GM23248 (cell line): ENCODE results near the gene CGNL1.

Experiments
- EZH2 ChIP-seq: fragments of 200-600 bp; sonication (generic); IDR thresholded peaks from 2 replicates; pipeline ENCODE4 v1.6.1; 2018; ENCODE audit warnings: antibody characterized with exemption, mild to moderate bottlenecking; ENCODE audit not compliant: insufficient read depth, poor library complexity, severe bottlenecking
- EZH2phosphoT487 ChIP-seq: fragments of 200-600 bp; sonication (generic); IDR thresholded peaks from 2 replicates; pipeline ENCODE4 v1.6.1; 2018; ENCODE audit warnings: antibody characterized with exemption, moderate library complexity, mild to moderate bottlenecking, low read depth; ENCODE audit not compliant: insufficient read depth

- no peak for TF ChIP-seq EZH2phosphoT487
- no peak for TF ChIP-seq EZH2
Measured at GRCh38 chr15:57557810-57558209, 181.5 kb downstream of the CGNL1 start.
